GM12872 (cell line): ENCODE results near the gene BPIFB6.

Experiments used
- CTCF ChIP-seq: IDR thresholded peaks from 3 replicates; pipeline ENCODE4 v1.5.1; 2011; ENCODE audit warnings: low read depth, mild to moderate bottlenecking, low read length, moderate library complexity; ENCODE audit not compliant: insufficient read depth

BPIFB6 gene

GRCh38 chr20:33015700-33016580 lies 15.5 kb upstream of the BPIFB6 start:
- TF ChIP-seq CTCF, result no peak

DNA sequence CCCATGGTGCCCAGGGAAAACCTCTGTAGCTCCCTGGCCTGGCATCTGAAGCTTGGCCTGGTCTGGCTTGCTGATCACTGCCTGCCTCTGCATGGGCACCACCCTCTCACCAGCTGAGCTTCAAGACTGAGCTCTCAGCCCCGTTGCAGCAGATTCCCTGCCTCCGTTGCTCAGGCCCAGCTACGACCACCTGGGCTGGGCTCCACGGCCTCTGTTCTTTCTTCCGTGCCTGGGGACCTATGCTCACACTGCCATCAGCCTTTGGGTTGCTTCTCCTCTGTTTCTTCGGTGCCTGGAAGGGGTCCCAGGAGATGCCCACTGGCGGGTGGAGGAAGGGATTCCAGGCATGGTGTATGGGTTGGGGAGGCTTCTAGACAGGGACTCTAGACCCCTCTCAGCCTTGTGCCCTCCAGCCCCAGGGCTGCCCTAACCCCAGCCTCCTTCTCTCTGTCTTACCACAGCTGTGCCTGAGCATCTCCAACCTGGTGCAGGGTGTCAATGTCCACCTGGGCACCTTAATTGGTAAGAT lies 14.8 kb upstream of the BPIFB6 start:
- no peak for TF ChIP-seq CTCF

GRCh38 chr20:33017542-33017941 lies 13.9 kb upstream of the BPIFB6 start:
- TF ChIP-seq CTCF, result no peak

- no peak for TF ChIP-seq CTCF
These were observed 13.1 kb upstream of the BPIFB6 start for GRCh38 chr20:33018169-33018931.

GRCh38 chr20:33019465-33020277 lies 11.8 kb upstream of the BPIFB6 start:
- TF ChIP-seq CTCF, result no peak

DNA sequence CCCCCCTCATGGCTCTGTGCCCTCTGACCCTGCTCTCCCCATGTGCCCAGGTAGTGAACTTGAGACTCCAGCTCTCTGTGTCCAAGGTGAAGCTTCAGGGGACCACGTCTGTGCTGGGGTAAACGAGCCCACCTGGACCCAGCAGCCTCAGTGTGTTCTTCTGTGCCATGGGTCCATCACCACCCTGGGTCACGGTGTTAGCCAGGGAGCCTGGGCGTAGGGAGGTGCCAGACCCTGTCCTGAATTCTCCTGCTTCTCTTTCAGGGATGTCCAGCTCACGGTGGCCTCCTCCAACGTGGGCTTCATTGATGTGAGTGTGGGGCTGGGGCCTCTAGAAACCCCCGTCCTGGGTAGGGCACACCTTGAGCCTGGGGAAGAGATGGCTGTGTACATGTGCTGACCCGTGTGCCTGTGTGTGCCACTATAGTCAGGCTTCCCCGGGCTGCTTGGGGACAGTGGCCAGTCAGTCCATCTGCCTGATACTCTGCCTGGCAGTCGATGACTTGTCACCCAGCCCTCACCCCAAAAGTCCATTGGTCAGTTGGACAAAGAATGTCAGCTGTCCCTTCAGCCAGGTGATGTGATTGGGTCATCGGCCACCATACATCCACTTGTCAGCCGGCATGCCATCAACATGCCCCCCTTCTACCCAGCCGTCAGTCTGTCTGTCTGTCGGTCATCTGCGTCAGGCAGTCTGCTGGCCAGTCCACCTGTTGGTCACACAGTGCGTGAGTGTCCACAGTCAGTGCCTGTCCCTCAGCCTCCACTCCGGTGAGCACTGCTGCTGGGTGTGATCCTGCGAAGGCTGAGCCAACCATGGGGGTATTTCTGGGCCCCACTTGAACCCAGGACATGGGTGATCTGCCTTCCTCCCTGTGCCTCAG lies 10.9 kb upstream of the BPIFB6 start:
- no peak for TF ChIP-seq CTCF
